ENCODE data around the gene MARK4.

- no peak for TF ChIP-seq EZH2 (IDR thresholded peaks at IDR 0.05)
- TF ChIP-seq POLR2AphosphoS5 (IDR thresholded peaks at IDR 0.05; ENCODE audit: borderline replicate concordance, low read depth, low read length) = no peak
Observed at GRCh38 chr19:45352062-45352461, 101.0 kb downstream of the MARK4 start.
